ENCODE measurements around the gene YARS1.

The YARS1 gene

DNA sequence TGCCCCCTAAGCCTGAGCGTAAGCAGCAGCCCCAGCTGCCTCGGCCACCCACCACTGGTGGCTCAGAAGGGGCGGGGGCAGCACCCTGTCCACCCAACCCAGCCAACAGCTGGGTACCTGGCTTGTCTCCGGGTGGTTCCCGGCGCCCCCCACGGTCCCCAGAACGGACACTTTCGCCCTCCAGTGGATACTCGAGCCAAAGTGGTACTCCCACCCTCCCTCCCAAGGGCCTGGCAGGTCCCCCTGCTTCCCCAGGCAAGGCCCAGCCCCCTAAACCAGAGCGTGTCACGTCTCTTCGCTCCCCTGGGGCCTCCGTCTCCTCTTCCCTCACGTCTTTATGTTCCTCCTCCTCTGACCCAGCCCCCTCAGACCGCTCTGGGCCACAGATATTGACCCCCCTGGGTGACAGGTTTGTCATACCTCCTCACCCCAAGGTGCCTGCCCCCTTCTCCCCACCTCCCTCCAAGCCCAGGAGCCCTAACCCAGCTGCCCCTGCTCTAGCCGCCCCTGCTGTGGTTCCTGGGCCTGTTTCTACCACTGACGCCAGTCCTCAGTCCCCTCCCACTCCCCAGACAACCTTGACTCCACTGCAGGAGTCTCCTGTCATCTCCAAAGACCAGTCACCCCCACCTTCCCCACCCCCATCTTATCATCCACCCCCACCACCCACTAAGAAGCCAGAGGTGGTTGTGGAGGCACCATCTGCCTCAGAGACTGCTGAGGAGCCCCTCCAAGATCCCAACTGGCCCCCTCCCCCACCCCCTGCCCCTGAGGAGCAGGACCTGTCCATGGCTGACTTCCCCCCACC, 46.2 kb downstream of the YARS1 start:
- Histone ChIP-seq H3K4me1 (ENCODE audit: insufficient read depth, low read length, poor library complexity, severe bottlenecking) (no peaks in the 10 kb centered on the region), H3F3A (ENCODE audit: low read depth) (no peaks in the 10 kb centered on the region), H2AFZ (ENCODE audit: low read length) (no peak overlapping the region), H3K9me2 (replicated peaks; ENCODE audit: low read depth, low read length) (no peaks in the 10 kb centered on the region), H3K79me2 (ENCODE audit: insufficient read depth, low read length) (no peaks in the 10 kb centered on the region), H4K20me1 (ENCODE audit: insufficient read depth, low read length, poor library complexity, severe bottlenecking) (peaks cover 2% of the 10 kb centered on the region), H3K9me3 (ENCODE audit: insufficient read depth, low read depth, low read length) (no peaks in the 10 kb centered on the region), H3K9ac (ENCODE audit: low read depth, low read length, poor library complexity, severe bottlenecking) (no peak overlapping the region), H3K4me2 (ENCODE audit: low read depth, low read length, poor library complexity, severe bottlenecking) (no peak overlapping the region), H3K27me3 (ENCODE audit: insufficient read depth, low read length, poor library complexity, severe bottlenecking) (no peaks in the 10 kb centered on the region), H3K4me3 (ENCODE audit: low read length, poor library complexity, severe bottlenecking) (no peak overlapping the region), H3K36me3 (ENCODE audit: insufficient read depth, low read length) (peaks cover 27% of the 10 kb centered on the region)
- TF ChIP-seq EZH2phosphoT487 (IDR thresholded peaks at IDR 0.05; ENCODE audit: borderline replicate concordance): no peak
- TF ChIP-seq, protein P1, sequence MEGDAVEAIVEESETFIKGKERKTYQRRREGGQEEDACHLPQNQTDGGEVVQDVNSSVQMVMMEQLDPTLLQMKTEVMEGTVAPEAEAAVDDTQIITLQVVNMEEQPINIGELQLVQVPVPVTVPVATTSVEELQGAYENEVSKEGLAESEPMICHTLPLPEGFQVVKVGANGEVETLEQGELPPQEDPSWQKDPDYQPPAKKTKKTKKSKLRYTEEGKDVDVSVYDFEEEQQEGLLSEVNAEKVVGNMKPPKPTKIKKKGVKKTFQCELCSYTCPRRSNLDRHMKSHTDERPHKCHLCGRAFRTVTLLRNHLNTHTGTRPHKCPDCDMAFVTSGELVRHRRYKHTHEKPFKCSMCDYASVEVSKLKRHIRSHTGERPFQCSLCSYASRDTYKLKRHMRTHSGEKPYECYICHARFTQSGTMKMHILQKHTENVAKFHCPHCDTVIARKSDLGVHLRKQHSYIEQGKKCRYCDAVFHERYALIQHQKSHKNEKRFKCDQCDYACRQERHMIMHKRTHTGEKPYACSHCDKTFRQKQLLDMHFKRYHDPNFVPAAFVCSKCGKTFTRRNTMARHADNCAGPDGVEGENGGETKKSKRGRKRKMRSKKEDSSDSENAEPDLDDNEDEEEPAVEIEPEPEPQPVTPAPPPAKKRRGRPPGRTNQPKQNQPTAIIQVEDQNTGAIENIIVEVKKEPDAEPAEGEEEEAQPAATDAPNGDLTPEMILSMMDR (conservative IDR thresholded peaks at IDR 0.05; ENCODE audit: low read length): no peak

DNA sequence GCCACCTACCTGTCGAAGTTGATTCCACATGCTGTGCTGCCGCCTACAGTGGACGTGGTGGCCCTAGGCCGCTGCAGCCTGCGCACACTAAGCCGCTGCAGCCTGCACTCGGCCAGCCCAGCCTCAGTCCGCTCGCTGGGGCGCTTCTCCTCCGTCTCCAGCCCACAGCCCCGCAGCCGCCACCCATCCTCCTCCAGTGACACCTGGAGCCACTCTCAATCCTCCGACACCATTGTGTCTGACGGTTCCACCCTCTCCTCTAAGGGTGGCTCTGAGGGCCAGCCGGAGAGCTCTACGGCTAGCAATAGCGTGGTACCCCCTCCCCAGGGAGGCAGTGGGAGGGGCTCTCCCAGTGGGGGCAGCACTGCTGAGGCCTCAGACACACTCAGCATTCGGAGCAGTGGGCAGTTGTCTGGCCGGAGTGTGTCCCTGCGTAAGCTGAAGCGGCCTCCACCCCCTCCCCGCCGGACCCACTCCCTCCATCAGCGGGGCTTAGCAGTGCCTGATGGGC, 46.9 kb downstream of the YARS1 start:
- Histone ChIP-seq H3K9me2 (replicated peaks; ENCODE audit: low read depth, low read length) (no peaks in the 10 kb centered on the region), H3K9me3 (ENCODE audit: insufficient read depth, low read depth, low read length) (no peaks in the 10 kb centered on the region), H3F3A (ENCODE audit: low read depth) (no peaks in the 10 kb centered on the region), H2AFZ (ENCODE audit: low read length) (no peak overlapping the region), H3K4me1 (ENCODE audit: insufficient read depth, low read length, poor library complexity, severe bottlenecking) (no peaks in the 10 kb centered on the region), H4K20me1 (ENCODE audit: insufficient read depth, low read length, poor library complexity, severe bottlenecking) (peaks cover 2% of the 10 kb centered on the region), H3K27me3 (ENCODE audit: insufficient read depth, low read length, poor library complexity, severe bottlenecking) (no peaks in the 10 kb centered on the region), H3K79me2 (ENCODE audit: insufficient read depth, low read length) (no peaks in the 10 kb centered on the region), H3K4me3 (ENCODE audit: low read length, poor library complexity, severe bottlenecking) (no peak overlapping the region), H3K4me2 (ENCODE audit: low read depth, low read length, poor library complexity, severe bottlenecking) (no peak overlapping the region), H3K36me3 (ENCODE audit: insufficient read depth, low read length) (peaks cover 20% of the 10 kb centered on the region; the same call in 1 of the 2 replicates), H3K9ac (ENCODE audit: low read depth, low read length, poor library complexity, severe bottlenecking) (no peak overlapping the region)
- TF ChIP-seq, protein P1 (conservative IDR thresholded peaks at IDR 0.05; ENCODE audit: low read length): no peak
- no peak for TF ChIP-seq EZH2phosphoT487 (IDR thresholded peaks at IDR 0.05; ENCODE audit: borderline replicate concordance)

DNA sequence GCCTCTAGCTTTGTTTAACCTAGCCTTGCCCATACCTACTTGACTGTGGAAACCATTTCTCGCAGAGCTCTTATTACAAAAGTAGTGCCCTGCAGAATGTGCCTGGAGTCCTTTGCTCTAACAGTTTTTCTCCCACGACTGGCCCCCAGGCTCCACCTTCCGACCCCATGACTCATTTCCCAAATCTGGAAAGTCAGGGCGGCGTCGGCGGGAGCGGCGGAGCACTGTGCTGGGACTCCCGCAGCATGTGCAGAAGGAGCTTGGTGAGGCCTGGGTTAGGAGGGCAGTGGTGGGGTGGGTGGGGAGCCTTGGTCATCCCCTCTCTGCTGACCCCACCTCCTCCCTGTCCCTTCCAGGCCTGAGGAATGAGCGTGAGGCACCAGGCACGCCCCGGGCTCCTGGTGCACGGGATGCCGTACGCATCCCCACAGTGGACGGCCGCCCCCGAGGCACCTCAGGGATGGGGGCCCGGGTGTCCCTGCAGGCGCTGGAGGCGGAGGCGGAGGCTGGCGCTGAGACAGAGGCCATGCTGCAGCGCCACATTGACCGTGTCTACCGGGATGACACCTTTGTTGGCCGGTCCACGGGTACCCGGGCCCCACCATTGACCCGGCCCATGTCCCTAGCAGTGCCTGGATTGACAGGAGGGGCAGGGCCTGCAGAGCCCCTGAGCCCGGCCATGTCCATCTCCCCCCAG, 47.5 kb downstream of the YARS1 start:
- TF ChIP-seq, protein P1 (conservative IDR thresholded peaks at IDR 0.05; ENCODE audit: low read length): no peak
- no peak for TF ChIP-seq EZH2phosphoT487 (IDR thresholded peaks at IDR 0.05; ENCODE audit: borderline replicate concordance)
- Histone ChIP-seq H3K27me3 (ENCODE audit: insufficient read depth, low read length, poor library complexity, severe bottlenecking) (no peaks in the 10 kb centered on the region), H3K4me2 (ENCODE audit: low read depth, low read length, poor library complexity, severe bottlenecking) (no peak overlapping the region)

More for the DNA sequence above, 47.5 kb downstream of the YARS1 start:
- Histone ChIP-seq H3K9ac (ENCODE audit: low read depth, low read length, poor library complexity, severe bottlenecking) (no peak overlapping the region), H3F3A (ENCODE audit: low read depth) (no peaks in the 10 kb centered on the region), H4K20me1 (ENCODE audit: insufficient read depth, low read length, poor library complexity, severe bottlenecking) (no peaks in the 10 kb centered on the region), H3K4me3 (ENCODE audit: low read length, poor library complexity, severe bottlenecking) (no peak overlapping the region), H3K4me1 (ENCODE audit: insufficient read depth, low read length, poor library complexity, severe bottlenecking) (no peaks in the 10 kb centered on the region), H3K9me3 (ENCODE audit: insufficient read depth, low read depth, low read length) (no peaks in the 10 kb centered on the region), H3K9me2 (replicated peaks; ENCODE audit: low read depth, low read length) (no peaks in the 10 kb centered on the region), H2AFZ (ENCODE audit: low read length) (no peak overlapping the region), H3K79me2 (ENCODE audit: insufficient read depth, low read length) (no peaks in the 10 kb centered on the region), H3K36me3 (ENCODE audit: insufficient read depth, low read length) (peaks cover 14% of the 10 kb centered on the region; the same call in 1 of the 2 replicates)
